SU-DHL-6 (cell line): Measurements from ENCODE around the gene SUV39H1.

Experiments
- H2AFZ ChIP-seq: fragments of 200-600 bp; sonication (generic); 2 replicates; pipeline ENCODE4 v1.6.1; 2014; ENCODE audit warnings: low read depth, mild to moderate bottlenecking, moderate library complexity, mixed read lengths, antibody characterized with exemption, low read length; ENCODE audit not compliant: severe bottlenecking
- H3F3A ChIP-seq: fragments of 200-600 bp; shearing (Covaris generic); 2 replicates; pipeline ENCODE4 v1.6.0; 2016; ENCODE audit warnings: antibody characterized with exemption, mild to moderate bottlenecking; ENCODE audit not compliant: insufficient read depth
- H3K27ac ChIP-seq: fragments of 200-600 bp; sonication (generic); 2 replicates; pipeline ENCODE4 v1.5.1; 2016; ENCODE audit warnings: low read depth, mild to moderate bottlenecking, low read length, moderate library complexity, mixed read lengths
- H3K27me3 ChIP-seq: fragments of 200-600 bp; sonication (generic), shearing (Covaris generic); 2 replicates; pipeline ENCODE4 v1.6.0; 2014; ENCODE audit warnings: mild to moderate bottlenecking, low read length
- H3K36me3 ChIP-seq: fragments of 200-600 bp; sonication (generic); 2 replicates; pipeline ENCODE4 v1.6.1; 2014; ENCODE audit warnings: mild to moderate bottlenecking, low read length, mixed read lengths
- H3K4me2 ChIP-seq: fragments of 300-600, 200-600 bp; shearing (Covaris generic), sonication (generic); 2 replicates; pipeline ENCODE4 v1.6.0; 2014; ENCODE audit warnings: low read length, low read depth, mild to moderate bottlenecking; ENCODE audit not compliant: poor library complexity, severe bottlenecking
- H3K4me3 ChIP-seq: fragments of 200-600 bp; sonication (generic); 2 replicates; pipeline ENCODE4 v1.5.1; 2014; ENCODE audit warnings: antibody characterized with exemption, low read length, mild to moderate bottlenecking, mixed read lengths; ENCODE audit not compliant: insufficient read depth, poor library complexity, severe bottlenecking
- H3K79me2 ChIP-seq: fragments of 200-600 bp; sonication (generic); 2 replicates; pipeline ENCODE4 v1.6.1; 2014; ENCODE audit warnings: mild to moderate bottlenecking, low read length, moderate library complexity; ENCODE audit not compliant: insufficient read depth
- H3K9ac ChIP-seq: fragments of 200-600 bp; sonication (generic); 2 replicates; pipeline ENCODE4 v1.7.0; 2014; ENCODE audit warnings: mild to moderate bottlenecking, low read length
- H3K9me2 ChIP-seq: fragments of 200-600 bp; sonication (generic); replicated peaks from 2 replicates; pipeline ENCODE4 v1.6.1; 2014; ENCODE audit warnings: low read length; ENCODE audit not compliant: insufficient read depth
- H3K9me3 ChIP-seq: fragments of 200-600 bp; sonication (generic); 2 replicates; pipeline ENCODE4 v1.6.1; 2014; ENCODE audit warnings: low read length, mixed read lengths; ENCODE audit not compliant: insufficient read depth
- H4K20me1 ChIP-seq: fragments of 200-600 bp; sonication (generic); 2 replicates; pipeline ENCODE4 v1.6.1; 2014; ENCODE audit warnings: low read depth, mild to moderate bottlenecking, antibody characterized with exemption, low read length, moderate library complexity, mixed read lengths
- CTCF ChIP-seq: fragments of 200-600 bp; sonication (generic); IDR thresholded peaks from one replicate; pipeline ENCODE4 v1.5.1; 2017; ENCODE audit warnings: antibody characterized with exemption, mild to moderate bottlenecking, low read length, moderate library complexity; ENCODE audit not compliant: insufficient read depth, poor library complexity, severe bottlenecking
- EZH2phosphoT487 ChIP-seq: fragments of 200-600 bp; sonication (generic), shearing (Covaris generic); conservative IDR thresholded peaks from 2 replicates; pipeline ENCODE4 v1.6.1; 2018; ENCODE audit warnings: mild to moderate bottlenecking, antibody characterized with exemption, low read length, moderate library complexity, mixed read lengths

SUV39H1 gene

GRCh38 chrX:48741834-48742233 lies 45.3 kb downstream of the SUV39H1 start:
- H3K9me3 ChIP-seq = no peaks in the 10 kb centered on the region
- H3K36me3 ChIP-seq = no peaks in the 10 kb centered on the region
- H3K4me2 ChIP-seq = no peak overlapping the region
- no peak overlapping the region for H3K4me3 ChIP-seq
- TF ChIP-seq CTCF (no peak), EZH2phosphoT487 (no peak)
- H2AFZ ChIP-seq = no peak overlapping the region
- H3K79me2 ChIP-seq = no peaks in the 10 kb centered on the region
- no peak overlapping the region for H3K9ac ChIP-seq
- no peaks in the 10 kb centered on the region for H3F3A ChIP-seq
- H3K27ac ChIP-seq = no peak overlapping the region
- no peaks in the 10 kb centered on the region for H3K9me2 ChIP-seq
- no peaks in the 10 kb centered on the region for H4K20me1 ChIP-seq
- no peaks in the 10 kb centered on the region for H3K27me3 ChIP-seq

DNA sequence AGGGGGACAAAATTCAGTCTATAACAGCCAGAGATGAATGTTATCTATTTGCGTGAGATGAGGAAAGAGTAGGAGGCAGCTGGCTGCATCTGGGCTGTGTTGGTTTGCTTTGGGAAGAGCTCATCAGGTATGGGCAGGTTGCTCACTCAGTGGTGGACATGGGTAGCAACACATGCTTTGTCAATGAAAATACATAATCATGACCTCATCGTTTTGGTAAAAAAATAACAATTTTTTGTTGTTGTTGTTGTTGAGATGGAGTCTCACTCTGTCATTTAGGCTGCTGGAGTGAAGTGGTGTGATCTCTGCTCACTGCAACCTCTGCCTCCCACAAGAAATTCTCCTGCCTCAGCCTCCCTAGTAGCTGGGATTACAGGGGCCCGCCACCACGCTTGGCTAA lies 48.7 kb downstream of the SUV39H1 start:
- no peaks in the 10 kb centered on the region for H3K36me3 ChIP-seq
- no peak overlapping the region for H3K9ac ChIP-seq
- no peak overlapping the region for H3K27ac ChIP-seq
- H3K79me2 ChIP-seq = no peaks in the 10 kb centered on the region
- H3K27me3 ChIP-seq = no peaks in the 10 kb centered on the region
- H2AFZ ChIP-seq = no peak overlapping the region
- no peak overlapping the region for H3K4me3 ChIP-seq
- no peaks in the 10 kb centered on the region for H3K9me3 ChIP-seq
- no peaks in the 10 kb centered on the region for H4K20me1 ChIP-seq
- no peaks in the 10 kb centered on the region for H3K9me2 ChIP-seq
- no peak overlapping the region for H3K4me2 ChIP-seq
- no peaks in the 10 kb centered on the region for H3F3A ChIP-seq
- no peak for TF ChIP-seq EZH2phosphoT487
- TF ChIP-seq CTCF = no peak

GRCh38 chrX:48747415-48748016 lies 51.0 kb downstream of the SUV39H1 start:
- no peak overlapping the region for H2AFZ ChIP-seq
- TF ChIP-seq CTCF = no peak
- no peak for TF ChIP-seq EZH2phosphoT487
- H3K27ac ChIP-seq = no peak overlapping the region
- no peak overlapping the region for H3K9ac ChIP-seq
- H3F3A ChIP-seq = no peaks in the 10 kb centered on the region
- H3K27me3 ChIP-seq = no peaks in the 10 kb centered on the region
- no peaks in the 10 kb centered on the region for H3K9me3 ChIP-seq
- no peaks in the 10 kb centered on the region for H4K20me1 ChIP-seq
- H3K4me2 ChIP-seq = no peak overlapping the region
- no peaks in the 10 kb centered on the region for H3K79me2 ChIP-seq
- no peak overlapping the region for H3K4me3 ChIP-seq
- no peaks in the 10 kb centered on the region for H3K9me2 ChIP-seq
- H3K36me3 ChIP-seq = no peaks in the 10 kb centered on the region
